ENCODE data around the gene SPAG17. TPM values are rescaled to one million over a fixed set of nuclear protein-coding genes. Genes with fewer than 3 reads are reported as not detected.

SPAG17 gene
- total RNA-seq, 6 donors from 2014 or later = 0.26 to 94.3 (median 11.3) TPM

DNA sequence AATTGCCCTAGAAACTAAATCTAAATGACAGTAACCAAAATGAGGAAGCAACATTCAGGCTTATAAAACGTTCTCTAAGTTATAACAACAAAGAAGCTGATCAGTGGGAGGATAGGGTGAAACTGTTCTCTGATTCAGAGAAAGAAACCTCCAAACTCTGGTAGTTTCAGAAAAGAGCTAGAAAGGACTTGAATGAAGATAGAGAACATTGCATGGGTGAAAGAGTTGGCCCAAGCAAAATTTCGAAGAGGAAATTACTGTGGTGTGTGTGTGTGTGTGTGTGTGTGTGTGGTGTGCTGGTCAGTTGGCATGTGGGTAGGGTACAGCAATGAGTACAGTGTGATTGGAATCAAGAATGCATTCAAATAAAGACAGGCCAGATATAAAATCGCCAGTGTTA lies 16.5 kb upstream of the SPAG17 start:
- H3K4me1 ChIP-seq = no peaks in the 10 kb centered on the region
- no peaks in the 10 kb centered on the region for H3K36me3 ChIP-seq
- H3K9me3 ChIP-seq = no peaks in the 10 kb centered on the region
- TF ChIP-seq EP300 (IDR thresholded peaks at IDR 0.05) (no peak), POLR2AphosphoS5 (IDR thresholded peaks at IDR 0.05) (no peak), POLR2A (IDR thresholded peaks at IDR 0.05) (no peak)
- TF ChIP-seq, protein P1, sequence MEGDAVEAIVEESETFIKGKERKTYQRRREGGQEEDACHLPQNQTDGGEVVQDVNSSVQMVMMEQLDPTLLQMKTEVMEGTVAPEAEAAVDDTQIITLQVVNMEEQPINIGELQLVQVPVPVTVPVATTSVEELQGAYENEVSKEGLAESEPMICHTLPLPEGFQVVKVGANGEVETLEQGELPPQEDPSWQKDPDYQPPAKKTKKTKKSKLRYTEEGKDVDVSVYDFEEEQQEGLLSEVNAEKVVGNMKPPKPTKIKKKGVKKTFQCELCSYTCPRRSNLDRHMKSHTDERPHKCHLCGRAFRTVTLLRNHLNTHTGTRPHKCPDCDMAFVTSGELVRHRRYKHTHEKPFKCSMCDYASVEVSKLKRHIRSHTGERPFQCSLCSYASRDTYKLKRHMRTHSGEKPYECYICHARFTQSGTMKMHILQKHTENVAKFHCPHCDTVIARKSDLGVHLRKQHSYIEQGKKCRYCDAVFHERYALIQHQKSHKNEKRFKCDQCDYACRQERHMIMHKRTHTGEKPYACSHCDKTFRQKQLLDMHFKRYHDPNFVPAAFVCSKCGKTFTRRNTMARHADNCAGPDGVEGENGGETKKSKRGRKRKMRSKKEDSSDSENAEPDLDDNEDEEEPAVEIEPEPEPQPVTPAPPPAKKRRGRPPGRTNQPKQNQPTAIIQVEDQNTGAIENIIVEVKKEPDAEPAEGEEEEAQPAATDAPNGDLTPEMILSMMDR (IDR thresholded peaks at IDR 0.05) = no peak
- H3K27ac ChIP-seq = no peak overlapping the region
- H3K4me3 ChIP-seq = no peak overlapping the region
- no peak for ATAC-seq (ENCODE audit: low FRiP score in 2 of 2)
- WGBS, 2 donors = 61 to 72% methylated on average over 3 of the region's 3 CpGs
- H3K27me3 ChIP-seq = no peaks in the 10 kb centered on the region
- DNase-seq = no peak

DNA sequence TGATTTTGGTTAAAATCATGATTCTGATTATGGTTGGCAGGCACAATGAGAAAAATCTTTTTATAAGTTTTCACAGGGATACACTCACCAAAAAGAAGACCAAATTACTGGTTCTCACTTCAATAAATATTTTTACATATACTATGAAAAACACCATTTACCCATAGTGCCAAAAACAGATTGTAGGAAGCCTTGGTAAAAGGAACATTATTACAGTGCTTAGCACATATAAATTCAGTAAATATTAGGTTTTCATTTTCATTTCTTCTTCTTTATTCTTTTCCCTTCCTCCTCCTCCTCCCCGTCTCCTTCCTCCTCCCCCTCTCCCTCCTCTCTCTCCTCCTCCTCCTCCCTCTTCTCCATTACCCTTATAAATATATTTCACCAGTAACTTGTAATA lies 15.8 kb upstream of the SPAG17 start:
- Histone ChIP-seq H3K36me3 (no peaks in the 10 kb centered on the region), H3K4me3 (no peak overlapping the region), H3K4me1 (no peaks in the 10 kb centered on the region), H3K27me3 (no peaks in the 10 kb centered on the region), H3K9me3 (no peaks in the 10 kb centered on the region), H3K27ac (no peak overlapping the region)
- TF ChIP-seq, protein P1 (IDR thresholded peaks at IDR 0.05) = no peak
- TF ChIP-seq POLR2AphosphoS5 (IDR thresholded peaks at IDR 0.05) (no peak), POLR2A (IDR thresholded peaks at IDR 0.05) (no peak), EP300 (IDR thresholded peaks at IDR 0.05) (no peak)
- ATAC-seq (ENCODE audit: low FRiP score in 2 of 2) (no peak), DNase-seq (no peak)
- WGBS, 2 donors = 70 to 74% methylated on average over 1 of the region's 1 CpG

DNA sequence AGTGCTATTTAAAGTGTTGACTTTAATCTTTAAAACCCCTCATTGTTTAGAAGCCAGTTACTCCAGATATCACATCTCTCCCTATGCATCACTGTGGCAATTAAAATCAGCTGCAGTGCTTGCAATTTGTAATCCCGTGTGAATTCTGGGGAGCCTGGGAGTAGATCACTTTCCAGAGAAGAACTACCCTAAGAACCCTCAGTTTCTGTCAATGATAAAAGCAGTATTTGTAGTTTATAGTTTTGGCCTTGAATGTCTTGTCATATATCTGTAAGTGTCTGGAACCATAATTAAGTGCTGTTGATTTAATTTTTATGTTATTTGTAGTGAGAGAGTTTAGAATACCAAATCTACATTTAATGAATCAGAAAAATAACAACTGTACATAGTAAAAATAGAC lies 5.5 kb upstream of the SPAG17 start:
- TF ChIP-seq, protein P1 (IDR thresholded peaks at IDR 0.05) = no peak
- TF ChIP-seq POLR2A (IDR thresholded peaks at IDR 0.05) (no peak), EP300 (IDR thresholded peaks at IDR 0.05) (no peak), POLR2AphosphoS5 (IDR thresholded peaks at IDR 0.05) (no peak)
- no peak for DNase-seq

DNA sequence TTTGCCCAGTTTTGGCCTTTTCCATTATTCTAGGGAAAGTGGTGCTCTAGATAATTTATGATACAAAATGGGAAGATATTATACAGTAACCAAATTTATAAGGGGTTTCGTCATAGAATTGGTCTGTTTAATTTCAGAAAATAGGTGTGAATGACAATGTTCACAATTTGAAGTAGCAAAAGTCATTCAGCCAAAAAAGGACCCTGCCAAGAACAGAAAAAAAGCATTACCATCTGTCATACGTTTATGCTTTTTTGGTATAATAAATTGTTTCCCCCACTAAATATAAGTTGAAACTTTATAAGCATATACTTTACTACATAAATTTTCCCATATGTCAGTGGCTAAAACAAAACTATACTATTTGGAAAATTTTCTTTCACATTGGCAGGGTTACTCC lies 4.5 kb upstream of the SPAG17 start:
- H3K4me3 ChIP-seq = no peak overlapping the region
- H3K36me3 ChIP-seq = no peaks in the 10 kb centered on the region
- no peaks in the 10 kb centered on the region for H3K9me3 ChIP-seq
- no peaks in the 10 kb centered on the region for H3K27me3 ChIP-seq
- no peak overlapping the region for H3K27ac ChIP-seq
- no peak for DNase-seq
- TF ChIP-seq POLR2AphosphoS5 (IDR thresholded peaks at IDR 0.05) (no peak), POLR2A (IDR thresholded peaks at IDR 0.05) (no peak), EP300 (IDR thresholded peaks at IDR 0.05) (no peak)
- TF ChIP-seq, protein P1 (IDR thresholded peaks at IDR 0.05) = no peak
- ATAC-seq (ENCODE audit: low FRiP score in 2 of 2) = no peak
- peaks cover 0 to 9% (median 0%) of the 10 kb centered on the region in 4 donors for H3K4me1 ChIP-seq
- WGBS, 2 donors = 42 to 70% methylated on average over 2 of the region's 2 CpGs

More for the DNA sequence above, 5.5 kb upstream of the SPAG17 start:
- H3K4me3 ChIP-seq = no peak overlapping the region
- no peaks in the 10 kb centered on the region for H3K9me3 ChIP-seq
- no peak for ATAC-seq (ENCODE audit: low FRiP score in 2 of 2)
- no peaks in the 10 kb centered on the region for H3K27me3 ChIP-seq
- H3K36me3 ChIP-seq = no peaks in the 10 kb centered on the region
- no peaks in the 10 kb centered on the region for H3K4me1 ChIP-seq
- H3K27ac ChIP-seq = no peak overlapping the region
- whole genome bisulfite sequencing, 2 donors = 70% methylated on average over 1 of the region's 1 CpG

DNA sequence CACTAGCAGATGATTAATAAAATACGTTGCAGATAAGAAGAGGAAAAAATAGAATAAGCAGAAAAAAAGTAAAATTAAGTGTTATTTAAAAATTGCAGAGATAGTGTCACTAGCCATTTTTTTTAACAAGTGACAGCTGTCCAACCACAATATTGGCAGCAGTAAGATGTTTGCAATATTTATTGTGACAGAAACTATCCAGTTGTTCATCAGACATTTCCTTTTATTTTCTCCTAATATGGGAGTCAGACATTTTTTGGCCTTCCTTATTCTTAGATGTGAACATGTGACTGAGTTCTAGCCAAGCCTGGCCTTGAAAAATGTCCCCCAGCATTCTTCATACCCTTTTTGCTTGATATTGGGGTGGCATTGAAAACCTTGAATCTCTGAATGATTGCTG lies 3.4 kb upstream of the SPAG17 start:
- H3K27ac ChIP-seq = no peak overlapping the region
- H3K27me3 ChIP-seq = no peaks in the 10 kb centered on the region
- ATAC-seq (ENCODE audit: low FRiP score in 2 of 2) (no peak), DNase-seq (no peak)
- no peak overlapping the region for H3K4me3 ChIP-seq
- H3K36me3 ChIP-seq = no peaks in the 10 kb centered on the region
- no peaks in the 10 kb centered on the region for H3K9me3 ChIP-seq
- no peak for TF ChIP-seq POLR2AphosphoS5 (IDR thresholded peaks at IDR 0.05)
- TF ChIP-seq POLR2A (IDR thresholded peaks at IDR 0.05) = no peak
- no peak for TF ChIP-seq EP300 (IDR thresholded peaks at IDR 0.05)
- TF ChIP-seq, protein P1 (IDR thresholded peaks at IDR 0.05) = no peak
- peaks cover 0 to 9% (median 0%) of the 10 kb centered on the region in 4 donors for H3K4me1 ChIP-seq
- WGBS, 2 donors = 49 to 55% methylated on average over 1 of the region's 1 CpG
